Fibroblast of the aortic adventitia (primary cell): ENCODE data around the gene TEAD1. TPM values are rescaled to one million over a fixed set of nuclear protein-coding genes. Genes with fewer than 3 reads are reported as not detected.

ENCODE experiments used
- DNase-seq: peaks from one replicate; pipeline ENCODE4 v3.0.0-alpha.2; 2010; ENCODE audit warnings: low read depth
- H3K4me3 ChIP-seq: 2 replicates; pipeline ENCODE4 v1.5.1; 2011; ENCODE audit warnings: low read depth, mild to moderate bottlenecking, control low read depth, low read length, moderate library complexity
- total RNA-seq: library from RNA; depleted of rRNA; stranded (reverse); fragments of >200 nt; gene quantifications from 2 replicates; pipeline ENCODE4 v1.2.3, GENCODE V29; 2012; ENCODE audit warnings: low replicate concordance
- TF ChIP-seq, protein P1 (sequence below): IDR thresholded peaks from 2 replicates; pipeline ENCODE4 v1.5.1; 2011; ENCODE audit warnings: mild to moderate bottlenecking, low read length, control low read depth, inconsistent platforms; ENCODE audit not compliant: insufficient read depth

The TEAD1 gene
- total RNA-seq, 1 donor, result 117 TPM

DNA sequence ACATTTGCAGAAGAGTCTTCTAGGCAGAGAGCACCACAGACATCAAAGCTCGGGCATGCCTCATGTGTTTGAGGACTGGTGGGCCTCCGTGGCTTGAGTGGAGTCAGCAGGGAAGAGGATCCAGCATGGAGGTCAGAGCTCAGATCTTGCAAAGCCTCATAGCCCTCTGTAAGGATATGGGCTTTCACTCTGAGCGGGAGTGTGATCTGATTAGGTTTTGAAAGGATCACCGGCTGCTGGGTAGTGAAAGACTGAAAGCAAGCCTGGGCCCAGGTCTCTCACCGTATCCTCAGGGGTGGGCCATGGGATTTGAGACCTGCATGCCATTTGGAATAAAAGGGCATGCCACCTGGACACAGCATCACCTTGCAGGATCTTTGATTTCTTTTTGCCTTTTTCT, 112.7 kb downstream of the TEAD1 start:
- H3K4me3 ChIP-seq, result no peak overlapping the region
- TF ChIP-seq, protein P1, sequence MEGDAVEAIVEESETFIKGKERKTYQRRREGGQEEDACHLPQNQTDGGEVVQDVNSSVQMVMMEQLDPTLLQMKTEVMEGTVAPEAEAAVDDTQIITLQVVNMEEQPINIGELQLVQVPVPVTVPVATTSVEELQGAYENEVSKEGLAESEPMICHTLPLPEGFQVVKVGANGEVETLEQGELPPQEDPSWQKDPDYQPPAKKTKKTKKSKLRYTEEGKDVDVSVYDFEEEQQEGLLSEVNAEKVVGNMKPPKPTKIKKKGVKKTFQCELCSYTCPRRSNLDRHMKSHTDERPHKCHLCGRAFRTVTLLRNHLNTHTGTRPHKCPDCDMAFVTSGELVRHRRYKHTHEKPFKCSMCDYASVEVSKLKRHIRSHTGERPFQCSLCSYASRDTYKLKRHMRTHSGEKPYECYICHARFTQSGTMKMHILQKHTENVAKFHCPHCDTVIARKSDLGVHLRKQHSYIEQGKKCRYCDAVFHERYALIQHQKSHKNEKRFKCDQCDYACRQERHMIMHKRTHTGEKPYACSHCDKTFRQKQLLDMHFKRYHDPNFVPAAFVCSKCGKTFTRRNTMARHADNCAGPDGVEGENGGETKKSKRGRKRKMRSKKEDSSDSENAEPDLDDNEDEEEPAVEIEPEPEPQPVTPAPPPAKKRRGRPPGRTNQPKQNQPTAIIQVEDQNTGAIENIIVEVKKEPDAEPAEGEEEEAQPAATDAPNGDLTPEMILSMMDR, result no peak
- DNase-seq, result no peak

DNA sequence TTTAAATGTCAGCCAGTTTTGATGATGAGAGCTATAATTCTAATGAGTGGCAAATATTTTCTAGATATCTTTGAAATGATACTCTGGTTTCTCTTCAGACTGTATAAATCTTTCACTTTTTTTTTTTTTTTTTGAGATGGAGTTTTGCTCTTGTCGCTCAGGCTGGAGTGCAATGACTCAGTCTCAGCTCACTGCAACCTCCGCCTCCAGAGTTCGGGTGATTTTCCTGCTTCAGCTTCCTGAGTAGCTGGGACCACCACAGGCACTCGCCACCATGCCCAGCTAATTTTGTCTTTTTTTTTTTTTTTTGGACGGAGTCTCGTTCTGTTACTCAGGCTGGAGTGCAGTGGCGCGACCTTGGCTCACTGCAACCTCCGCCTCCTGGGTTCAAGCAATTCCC, 113.6 kb downstream of the TEAD1 start:
- TF ChIP-seq, protein P1, result no peak
- H3K4me3 ChIP-seq, result no peak overlapping the region
- peak; percentile 69 for DNase-seq

DNA sequence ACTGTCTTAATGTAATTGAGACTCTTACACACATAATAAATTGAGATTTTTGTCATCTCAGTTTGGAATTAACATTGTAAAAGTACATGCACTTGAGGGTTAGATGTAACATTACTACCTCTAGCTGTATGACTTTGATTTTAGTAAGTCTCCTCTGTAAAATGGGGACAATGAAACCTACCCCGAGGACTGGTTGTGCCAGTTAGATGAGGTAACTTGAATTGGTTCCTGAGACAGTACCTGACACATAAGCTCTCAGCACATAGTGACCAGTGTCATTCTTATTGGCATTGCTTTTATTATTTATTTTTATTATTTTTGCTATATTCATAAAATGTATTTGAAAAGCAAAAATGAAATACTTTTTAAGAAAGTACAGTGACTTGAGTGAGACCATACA, 114.8 kb downstream of the TEAD1 start:
- DNase-seq, result no peak
- H3K4me3 ChIP-seq, result no peak overlapping the region
- TF ChIP-seq, protein P1, result no peak

DNA sequence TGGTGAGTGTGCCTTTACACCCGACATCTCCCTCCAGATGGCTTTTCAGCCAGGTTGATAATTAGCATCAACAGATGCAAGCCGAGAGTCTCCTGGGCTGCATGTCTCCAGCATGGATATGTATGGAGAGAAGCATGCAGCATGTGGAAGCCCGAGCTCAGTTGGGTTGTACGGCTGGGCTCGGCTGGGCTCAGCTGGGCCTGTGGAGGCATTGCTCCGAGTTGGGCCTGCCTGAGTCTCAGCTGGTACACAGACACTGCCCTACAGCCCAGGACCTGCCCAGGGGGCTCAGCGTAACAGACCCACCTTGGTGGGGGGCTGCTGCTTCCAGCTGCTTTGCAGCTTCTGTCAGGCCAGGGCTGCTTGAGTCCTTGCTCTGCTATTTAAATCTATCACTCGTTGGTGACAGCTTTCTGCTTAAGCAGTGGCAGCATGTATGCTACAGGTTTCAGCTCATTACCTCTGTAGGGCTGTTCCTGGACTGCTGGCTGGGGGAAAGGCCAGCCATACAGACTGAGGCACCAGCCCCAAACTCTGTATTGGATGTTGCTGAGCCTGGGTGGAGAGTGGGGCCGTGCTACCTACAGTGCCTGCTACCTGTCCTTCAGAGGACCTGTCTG, 115.5 kb downstream of the TEAD1 start:
- DNase-seq, result no peak
- TF ChIP-seq, protein P1, result no peak
- no peak overlapping the region for H3K4me3 ChIP-seq

DNA sequence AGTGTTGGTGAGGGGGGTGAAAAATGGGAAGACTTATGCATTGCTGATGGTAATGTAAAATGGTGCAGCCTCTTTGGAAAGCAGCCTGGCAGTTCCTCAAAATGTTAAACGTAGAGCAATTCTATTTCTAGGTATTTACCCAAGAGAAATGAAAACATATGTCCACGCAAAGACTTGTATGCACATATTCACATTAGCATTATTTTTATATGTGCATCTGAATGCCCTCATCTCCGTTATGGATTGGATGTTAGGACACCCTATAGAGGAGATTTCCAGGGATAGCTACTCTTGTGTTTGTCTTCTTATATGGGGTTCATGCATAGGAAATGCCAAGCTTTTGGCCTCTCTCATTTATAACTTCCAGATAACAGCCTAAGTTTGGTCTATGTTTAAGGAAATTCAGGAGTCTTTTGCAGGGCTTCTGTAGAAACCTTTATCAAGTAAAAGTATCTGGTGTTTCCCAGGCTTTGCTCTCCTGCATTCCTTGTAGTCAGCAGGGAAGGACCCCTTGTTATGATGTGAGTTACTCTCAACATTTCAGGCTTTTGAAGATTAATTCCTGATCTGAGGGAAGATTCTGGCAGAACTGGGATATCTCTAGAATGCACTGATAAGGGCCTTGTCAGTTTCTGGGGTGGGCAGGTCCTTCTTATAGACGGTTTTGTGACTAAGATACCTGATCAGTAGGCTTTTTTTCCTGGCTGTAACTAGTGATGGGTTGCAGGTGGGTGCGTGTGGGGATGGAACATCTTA, 116.8 kb downstream of the TEAD1 start:
- no peak overlapping the region for H3K4me3 ChIP-seq
- TF ChIP-seq, protein P1, result no peak
- no peak for DNase-seq

DNA sequence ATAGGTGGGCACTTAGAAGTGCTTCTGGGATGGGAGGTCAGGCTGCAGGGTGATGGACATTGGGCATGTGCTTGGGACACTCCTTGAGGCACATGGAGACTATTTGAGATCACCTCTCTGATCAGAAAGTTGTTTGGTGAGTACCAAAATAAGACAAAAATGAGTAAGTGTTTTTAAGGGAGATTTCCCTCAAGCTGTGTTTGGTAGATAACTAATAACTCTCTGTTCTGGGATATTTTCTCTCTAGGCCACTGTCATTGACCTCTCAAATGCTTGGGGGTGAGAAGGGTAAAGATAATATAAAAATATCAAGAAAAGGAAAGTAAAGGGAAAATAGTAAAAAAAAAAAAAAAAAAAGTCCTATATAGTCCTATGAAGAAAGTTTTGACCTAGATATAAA, 117.8 kb downstream of the TEAD1 start:
- TF ChIP-seq, protein P1, result no peak
- DNase-seq, result no peak
- no peak overlapping the region for H3K4me3 ChIP-seq

DNA sequence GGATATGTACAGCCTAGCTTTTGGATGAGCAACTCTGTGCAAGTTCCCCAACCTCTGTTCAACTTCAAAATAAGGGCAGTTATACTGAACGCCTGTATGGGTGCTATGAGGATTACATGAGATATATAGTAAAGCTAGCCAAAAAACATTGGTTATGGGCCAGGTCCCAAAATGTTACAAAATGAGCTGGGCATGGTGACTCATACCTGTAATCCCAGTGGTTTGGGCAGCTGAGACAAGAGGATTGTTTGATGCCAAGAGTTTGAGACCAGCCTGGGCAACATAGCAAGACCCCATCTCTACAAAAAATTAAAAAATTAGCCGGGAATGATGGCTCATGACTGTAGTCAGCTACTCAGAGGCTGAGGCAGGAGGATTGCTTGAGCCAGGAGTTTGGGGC, 118.4 kb downstream of the TEAD1 start:
- TF ChIP-seq, protein P1, result no peak
- H3K4me3 ChIP-seq, result no peak overlapping the region
- DNase-seq, result peak; percentile 89
